ENCODE data around the gene PSMD2. TPM values are rescaled to one million over a fixed set of nuclear protein-coding genes. Genes with fewer than 3 reads are reported as not detected.

PSMD2 gene
- total RNA-seq, 4 donors from 2014 or later, result 136 to 320 (median 244) TPM

GRCh38 chr3:184291738-184292445 is 7.1 kb upstream of the PSMD2 start:
- no peak overlapping the region for H3K27ac ChIP-seq
- H3K4me3 ChIP-seq (replicated peaks in 1 of 3), result no peak overlapping the region
- no peak for DNase-seq
- no peaks in the 10 kb centered on the region for H3K9me3 ChIP-seq
- no peaks in the 10 kb centered on the region for H3K36me3 ChIP-seq
- TF ChIP-seq POLR2A (IDR thresholded peaks at IDR 0.05) (no peak), CTCF (IDR thresholded peaks at IDR 0.05) (no peak)
- H3K27me3 ChIP-seq, result no peaks in the 10 kb centered on the region
- no peaks in the 10 kb centered on the region for H3K4me1 ChIP-seq
- intact Hi-C loops (cut with DNase I), result loop anchor here (5.0 kb wide), 1 partner anchor 395 kb away; no protein-coding TSS in a partner anchor
- WGBS, 2 donors, result 84 to 93% methylated on average over 7 to 19 of the region's 21 CpGs

- H3K4me1 ChIP-seq, result peaks cover 11 to 13% of the 10 kb centered on the region in 2 donors
- H3K9me3 ChIP-seq, result no peaks in the 10 kb centered on the region
- no peak overlapping the region for H3K4me3 ChIP-seq (replicated peaks in 1 of 3)
- TF ChIP-seq POLR2A (IDR thresholded peaks at IDR 0.05) (no peak), CTCF (IDR thresholded peaks at IDR 0.05) (no peak)
- DNase-seq, result no peak
- no peak overlapping the region for H3K27ac ChIP-seq
- peaks cover 0 to 6% of the 10 kb centered on the region in 2 donors for H3K36me3 ChIP-seq
- 73 to 81% methylated on average over 3 of the region's 3 CpGs for WGBS, 2 donors
- no peaks in the 10 kb centered on the region for H3K27me3 ChIP-seq
- intact Hi-C loops (cut with DNase I), result no loop called here
Observed at GRCh38 chr3:184295771-184296170, 3.3 kb upstream of the PSMD2 start.

- H3K9me3 ChIP-seq, result no peaks in the 10 kb centered on the region
- peaks cover 5 to 10% of the 10 kb centered on the region in 2 donors for H3K36me3 ChIP-seq
- DNase-seq, result no peak
- TF ChIP-seq POLR2A (IDR thresholded peaks at IDR 0.05) (no peak), CTCF (IDR thresholded peaks at IDR 0.05) (no peak)
- no peak overlapping the region for H3K4me3 ChIP-seq (replicated peaks in 1 of 3)
- 80 to 84% methylated on average over 7 of the region's 7 CpGs for WGBS, 2 donors
- H3K4me1 ChIP-seq, result peaks cover 11 to 13% of the 10 kb centered on the region in 2 donors
- H3K27ac ChIP-seq, result no peak overlapping the region
- intact Hi-C loops (cut with DNase I), result no loop called here
- H3K27me3 ChIP-seq, result no peaks in the 10 kb centered on the region
Observed at GRCh38 chr3:184296616-184297015, 2.4 kb upstream of the PSMD2 start.

GRCh38 chr3:184299488-184300377 is 692 bp downstream of the PSMD2 start:
- Histone ChIP-seq H3K9me3 (no peaks in the 10 kb centered on the region), H3K4me3 (replicated peaks in 1 of 3) (peak overlapping the region; percentile 56 to 88 (median 56)), H3K36me3 (peaks cover 36 to 41% of the 10 kb centered on the region in 2 donors), H3K27ac (peak overlapping the region in 1 of 3 donors; percentile 54), H3K27me3 (no peaks in the 10 kb centered on the region), H3K4me1 (peaks cover 11 to 13% of the 10 kb centered on the region in 2 donors)
- DNase-seq, result no peak
- TF ChIP-seq POLR2A (IDR thresholded peaks at IDR 0.05), result no peak
- no peak for TF ChIP-seq CTCF (IDR thresholded peaks at IDR 0.05)
- 21 to 22% methylated on average over 23 to 26 of the region's 29 CpGs for WGBS, 2 donors
- intact Hi-C loops (cut with DNase I), result loop anchor here (5.0 kb wide), 1 partner anchor 122 kb away; no protein-coding TSS in a partner anchor

Measured in thyroid gland (tissue), 4 donors.